K562 (cell line): ENCODE data around the gene TOR3A. TPM values are rescaled to one million over a fixed set of nuclear protein-coding genes. Genes with fewer than 3 reads are reported as not detected.

Experiments used
- ATAC-seq: fragments of 200-7000 bp; cut with Tn5 transposase; 3 replicates; pipeline ENCODE4 v1.9.1; 2020; ENCODE audit warnings: moderate library complexity
- BruUV-seq: library from RNA; stranded (reverse); fragments of 400-500 nt; replicated peaks from 2 replicates; lab custom pipeline; 2021; lab: Mats Ljungman, UMichigan
- CTCF ChIA-PET: fragments of 300-600 bp; formaldehyde crosslinking; extraction: SDS; loops from one replicate; lab custom pipeline; 2021; ENCODE audit warnings: low intra/inter-chr PET ratio; lab: Yijun Ruan, JAX
- POLR2A ChIA-PET: fragments of 300-600, 350-650 bp; sonication (Branson Sonifier 250); formaldehyde crosslinking; extraction: SDS; loops from one replicate; lab custom pipeline; 2021; ENCODE audit warnings: antibody characterized with exemption, inconsistent platforms; lab: Yijun Ruan, JAX
- DNase-seq, 4 experiments: peaks; one replicate each; pipeline versions ENCODE4 v3.0.0 to v3.0.0-alpha.2; 2011 to 2018; ENCODE audit warnings: low spot score in 3 of 4, mixed read lengths in 3 of 4; ENCODE audit errors: extremely low read depth in 1 of 4
- FAIRE-seq: peaks from 2 replicates; lab custom pipeline; 2011; peaks lifted over from hg19 to GRCh38; lab: Jason Lieb, UNC
- H2AFZ ChIP-seq: 2 replicates; pipeline ENCODE4 v1.6.0; 2011; ENCODE audit warnings: low read depth, low read length, control low read depth, inconsistent platforms
- H3K27ac ChIP-seq: fragments of 200-600 bp; 3 replicates; pipeline ENCODE4 v1.8.0; 2011; ENCODE audit warnings: low read depth, mild to moderate bottlenecking, control low read depth, inconsistent platforms, low read length, moderate library complexity, mixed read lengths; ENCODE audit errors: extremely low read depth
- H3K27me3 ChIP-seq, 2 experiments: fragments of 300-600 bp in 1 of 2; 2 replicates in 1 of 2; 3 replicates in 1 of 2; pipeline versions ENCODE4 v1.6.0 to v1.8.0; 2011; ENCODE audit warnings: inconsistent platforms in 2 of 2, low read length in 2 of 2, mild to moderate bottlenecking in 1 of 2, mixed read lengths in 1 of 2, moderate library complexity in 1 of 2; ENCODE audit not compliant: control insufficient read depth in 2 of 2, insufficient read depth in 2 of 2
- H3K36me3 ChIP-seq: fragments of 300-600 bp; 3 replicates; pipeline ENCODE4 v1.8.0; 2011; ENCODE audit warnings: mild to moderate bottlenecking, low read length, inconsistent platforms; ENCODE audit not compliant: control insufficient read depth, insufficient read depth
- H3K4me1 ChIP-seq, 2 experiments: fragments of 200-600 bp in 1 of 2; replicated peaks in 1 of 2; 2 replicates in 1 of 2; 3 replicates in 1 of 2; pipeline versions ENCODE4 v1.5.1 to v1.8.0; 2011; ENCODE audit warnings: inconsistent platforms in 2 of 2, low read length in 2 of 2, mild to moderate bottlenecking in 1 of 2, mixed read lengths in 1 of 2, moderate library complexity in 1 of 2; ENCODE audit not compliant: control insufficient read depth in 2 of 2, insufficient read depth in 2 of 2
- H3K4me2 ChIP-seq: 2 replicates; pipeline ENCODE4 v1.6.1; 2011; ENCODE audit warnings: low read length, control low read depth, inconsistent platforms, mixed read lengths; ENCODE audit not compliant: insufficient read depth
- H3K4me3 ChIP-seq: fragments of 200-600 bp; sonication (generic), shearing (Covaris generic); 2 replicates; pipeline ENCODE4 v1.5.1; 2016; ENCODE audit warnings: control low read depth, inconsistent platforms
- H3K79me2 ChIP-seq: fragments of 200-600 bp; 3 replicates; pipeline ENCODE4 v1.8.0; 2011; ENCODE audit warnings: low read length, inconsistent platforms; ENCODE audit not compliant: control insufficient read depth, insufficient read depth
- H3K9ac ChIP-seq, 2 experiments: 2 replicates each; pipeline versions ENCODE4 v1.6.0 to v1.6.1; 2011; ENCODE audit warnings: low read depth in 2 of 2, low read length in 2 of 2, control low read depth in 1 of 2, inconsistent platforms in 1 of 2, mild to moderate bottlenecking in 1 of 2, mixed read lengths in 1 of 2; ENCODE audit not compliant: insufficient read depth in 1 of 2
- H3K9me1 ChIP-seq: one replicate; pipeline ENCODE4 v1.6.0; 2011; ENCODE audit warnings: inconsistent platforms, mild to moderate bottlenecking, low read length, moderate library complexity; ENCODE audit not compliant: control insufficient read depth, insufficient read depth
- H3K9me3 ChIP-seq: replicated peaks from 2 replicates; pipeline ENCODE4 v1.5.1; 2011; ENCODE audit warnings: low read depth, low read length, inconsistent platforms; ENCODE audit not compliant: control insufficient read depth, insufficient read depth
- H4K20me1 ChIP-seq: replicated peaks from 2 replicates; pipeline ENCODE4 v1.6.1; 2011; ENCODE audit warnings: low read length, inconsistent platforms, mixed read lengths; ENCODE audit not compliant: control insufficient read depth, insufficient read depth
- HNRNPH1 ChIP-seq: fragments of 200-400 bp; formaldehyde crosslinking; optimal IDR thresholded peaks from 2 replicates; pipeline ENCODE3; 2017; ENCODE audit warnings: low read depth, mild to moderate bottlenecking, low read length, moderate library complexity
- NCOA6 ChIP-seq: fragments of 450-650 bp; IDR thresholded peaks from 2 replicates; pipeline ENCODE4 v1.6.1; 2017; ENCODE audit warnings: mild to moderate bottlenecking
- NEUROD1 ChIP-seq: fragments of 150-350 bp; IDR thresholded peaks from 2 replicates; pipeline ENCODE4 v1.6.1; 2014; ENCODE audit warnings: borderline replicate concordance, low read length, low read depth; ENCODE audit not compliant: partially characterized antibody
- POLR2A ChIP-seq: fragments of 450-650 bp; conservative IDR thresholded peaks from 2 replicates; pipeline ENCODE4 v1.6.1; 2016
- RBFOX2 ChIP-seq: fragments of 200-400 bp; formaldehyde crosslinking; IDR thresholded peaks from 2 replicates; pipeline ENCODE4 v1.6.1; 2017; ENCODE audit warnings: low read depth, mild to moderate bottlenecking, low read length, moderate library complexity
- TSC22D4 ChIP-seq: fragments of 450-650 bp; IDR thresholded peaks from 2 replicates; pipeline ENCODE4 v1.6.1; 2016; ENCODE audit warnings: missing genetic modification characterization, missing biosample characterization, control low read depth
- WGBS: fragments of 100-300 bp; shearing (Covaris generic); methylation state at CpG from one replicate; pipeline ENCODE4 v1.1.6; 2016; ENCODE audit warnings: low coverage, mixed read lengths; ENCODE audit not compliant: insufficient coverage; ENCODE audit errors: missing lambda C conversion rate; 5-methylcytosine and 5-hydroxymethylcytosine counted together
- in situ Hi-C: fragments of 300-500 bp; cut with MboI; formaldehyde crosslinking; loops from 4 replicates; pipeline ENCODE4 v1.15.0; 2018; ENCODE audit warnings: inconsistent platforms, mixed read lengths
- intact Hi-C: fragments of 100-400 bp; cut with micrococcal nuclease; formaldehyde crosslinking; loops from 2 replicates; pipeline ENCODE4 v1.14.2; 2022
- polyA plus RNA-seq, 8 experiments: library from polyadenylated mRNA; depleted of rRNA in 4 of 8; stranded (reverse) in 5 of 8; unstranded in 3 of 8; fragments of >200 nt; fragmentation: Nextera tagmentation in 2 of 8; fragmentation: Illumina TruSeq in 1 of 8; extraction: Ambion mirVana in 2 of 8; extraction: Trizol in 1 of 8; gene quantifications; 2 replicates each; pipeline versions ENCODE4 v1.2.1 to v1.2.3, GENCODE V29; 2011 to 2014; ENCODE audit warnings: inconsistent platforms in 1 of 8, missing spikeins in 1 of 8
- total RNA-seq, 7 experiments: library from RNA; depleted of rRNA in 6 of 7; stranded (reverse); fragments of >200 nt in 6 of 7; fragmentation: Illumina TruSeq in 2 of 7; extraction: Trizol in 2 of 7; gene quantifications; 2 replicates each; pipeline versions ENCODE4 v1.2.1 to v1.2.3, GENCODE V29; 2011 to 2021; ENCODE audit warnings: low replicate concordance in 1 of 7

The TOR3A gene
- total and polyA plus RNA-seq, 9 of the 15 experiments (the other 6 are each of a cell fraction or from before 2014, with no cell fraction given), result 7.9 to 94.5 (median 39.7) TPM

GRCh38 chr1:179091691-179092165, 9.9 kb downstream of the TOR3A start:
- peaks cover 96% of the 10 kb centered on the region for H3K36me3 ChIP-seq
- no peaks in the 10 kb centered on the region for H3K27me3 ChIP-seq
- FAIRE-seq, result no peak
- H3K4me3 ChIP-seq, result no peak overlapping the region
- H3K4me2 ChIP-seq, result no peak overlapping the region
- no TSS peak for BruUV-seq
- POLR2A ChIA-PET, result interaction anchor here (0.6 kb wide), 2 partner anchors 74 to 145 kb away, joined by 3 read pairs; no protein-coding TSS in a partner anchor
- H4K20me1 ChIP-seq, result no peaks in the 10 kb centered on the region
- no peaks in the 10 kb centered on the region for H3K9me3 ChIP-seq
- intact Hi-C loops (no loop called here), in situ Hi-C loops (no loop called here)
- H3K79me2 ChIP-seq, result no peaks in the 10 kb centered on the region
- TF ChIP-seq POLR2A, result 0 out of 2 replicates have a peak, but pooled peaks have one; percentile 4
- TF ChIP-seq RBFOX2, result peak; percentile 16; the same call in 1 of the 2 replicates
- TF ChIP-seq NCOA6, result no peak
- no peak for TF ChIP-seq HNRNPH1
- no peak for ATAC-seq
- peak overlapping the region in 1 of 2 experiments; percentile 47; a peak in 1 of 4 replicates for H3K9ac ChIP-seq
- no peak for DNase-seq
- WGBS, result 86% methylated on average over 2 of the region's 5 CpGs
- H3K4me1 ChIP-seq, result peaks cover 0 to 11% of the 10 kb centered on the region in 2 experiments; a peak in 2 of 5 replicates
- no peak overlapping the region for H2AFZ ChIP-seq
- H3K27ac ChIP-seq, result no peak overlapping the region
- no peaks in the 10 kb centered on the region for H3K9me1 ChIP-seq
- CTCF ChIA-PET, result no interaction called here

- H3K27me3 ChIP-seq, result no peaks in the 10 kb centered on the region
Measured at GRCh38 chr1:179092896-179093461, 11.1 kb downstream of the TOR3A start.

More at GRCh38 chr1:179092896-179093461, 11.1 kb downstream of the TOR3A start:
- Histone ChIP-seq H3K36me3 (peaks cover 94% of the 10 kb centered on the region), H3K4me2 (no peak overlapping the region), H2AFZ (no peak overlapping the region), H3K27ac (no peak overlapping the region), H3K79me2 (no peaks in the 10 kb centered on the region), H3K9ac (0 out of 4 replicates have a peak overlapping the region, but pooled peaks of 1 of the 2 experiments have one; percentile 6), H3K4me1 (peaks cover 0 to 4% of the 10 kb centered on the region in 2 experiments; a peak in 1 of 5 replicates), H4K20me1 (no peaks in the 10 kb centered on the region), H3K4me3 (no peak overlapping the region), H3K9me3 (no peaks in the 10 kb centered on the region), H3K9me1 (no peaks in the 10 kb centered on the region)
- intact Hi-C loops (no loop called here), in situ Hi-C loops (no loop called here)
- 74% methylated on average over 9 of the region's 9 CpGs for WGBS
- ChIA-PET POLR2A (interaction anchor here (0.9 to 1.1 kb wide), 3 partner anchors 10 to 81 kb away, joined by 3 to 5 read pairs (median 3); partner anchors contain the start of gene TOR3A), CTCF (interaction anchor here (0.7 kb wide), 1 partner anchor 70 kb away, joined by 3 read pairs; no protein-coding TSS in a partner anchor)
- no TSS peak for BruUV-seq
- no peak for ATAC-seq
- TF ChIP-seq POLR2A (peak; percentile 7; the same call in 1 of the 2 replicates), TSC22D4 (no peak), RBFOX2 (0 out of 2 replicates have a peak, but pooled peaks have one; percentile 13), NEUROD1 (no peak)
- no peak for FAIRE-seq
- no peak for DNase-seq
